K562 (cell line): ENCODE data around the gene TENM4. TPM values are rescaled to one million over a fixed set of nuclear protein-coding genes. Genes with fewer than 3 reads are reported as not detected.

ENCODE experiments used
- ATAC-seq: fragments of 200-7000 bp; cut with Tn5 transposase; 3 replicates; pipeline ENCODE4 v1.9.1; 2020; ENCODE audit warnings: moderate library complexity
- BruUV-seq: library from RNA; stranded (reverse); fragments of 400-500 nt; replicated peaks from 2 replicates; lab custom pipeline; 2021; lab: Mats Ljungman, UMichigan
- CTCF ChIA-PET: fragments of 300-600 bp; formaldehyde crosslinking; extraction: SDS; loops from one replicate; lab custom pipeline; 2021; ENCODE audit warnings: low intra/inter-chr PET ratio; lab: Yijun Ruan, JAX
- POLR2A ChIA-PET: fragments of 300-600, 350-650 bp; sonication (Branson Sonifier 250); formaldehyde crosslinking; extraction: SDS; loops from one replicate; lab custom pipeline; 2021; ENCODE audit warnings: antibody characterized with exemption, inconsistent platforms; lab: Yijun Ruan, JAX
- DNase-seq, 4 experiments: peaks; one replicate each; pipeline versions ENCODE4 v3.0.0 to v3.0.0-alpha.2; 2011 to 2018; ENCODE audit warnings: low spot score in 3 of 4, mixed read lengths in 3 of 4; ENCODE audit errors: extremely low read depth in 1 of 4
- FAIRE-seq: peaks from 2 replicates; lab custom pipeline; 2011; peaks lifted over from hg19 to GRCh38; lab: Jason Lieb, UNC
- H2AFZ ChIP-seq: 2 replicates; pipeline ENCODE4 v1.6.0; 2011; ENCODE audit warnings: low read depth, low read length, control low read depth, inconsistent platforms
- H3K27ac ChIP-seq: fragments of 200-600 bp; 3 replicates; pipeline ENCODE4 v1.8.0; 2011; ENCODE audit warnings: low read depth, mild to moderate bottlenecking, control low read depth, inconsistent platforms, low read length, moderate library complexity, mixed read lengths; ENCODE audit errors: extremely low read depth
- H3K27me3 ChIP-seq, 2 experiments: fragments of 300-600 bp in 1 of 2; 2 replicates in 1 of 2; 3 replicates in 1 of 2; pipeline versions ENCODE4 v1.6.0 to v1.8.0; 2011; ENCODE audit warnings: inconsistent platforms in 2 of 2, low read length in 2 of 2, mild to moderate bottlenecking in 1 of 2, mixed read lengths in 1 of 2, moderate library complexity in 1 of 2; ENCODE audit not compliant: control insufficient read depth in 2 of 2, insufficient read depth in 2 of 2
- H3K36me3 ChIP-seq: fragments of 300-600 bp; 3 replicates; pipeline ENCODE4 v1.8.0; 2011; ENCODE audit warnings: mild to moderate bottlenecking, low read length, inconsistent platforms; ENCODE audit not compliant: control insufficient read depth, insufficient read depth
- H3K4me1 ChIP-seq, 2 experiments: fragments of 200-600 bp in 1 of 2; replicated peaks in 1 of 2; 2 replicates in 1 of 2; 3 replicates in 1 of 2; pipeline versions ENCODE4 v1.5.1 to v1.8.0; 2011; ENCODE audit warnings: inconsistent platforms in 2 of 2, low read length in 2 of 2, mild to moderate bottlenecking in 1 of 2, mixed read lengths in 1 of 2, moderate library complexity in 1 of 2; ENCODE audit not compliant: control insufficient read depth in 2 of 2, insufficient read depth in 2 of 2
- H3K4me2 ChIP-seq: 2 replicates; pipeline ENCODE4 v1.6.1; 2011; ENCODE audit warnings: low read length, control low read depth, inconsistent platforms, mixed read lengths; ENCODE audit not compliant: insufficient read depth
- H3K4me3 ChIP-seq: fragments of 200-600 bp; sonication (generic), shearing (Covaris generic); 2 replicates; pipeline ENCODE4 v1.5.1; 2016; ENCODE audit warnings: control low read depth, inconsistent platforms
- H3K79me2 ChIP-seq: fragments of 200-600 bp; 3 replicates; pipeline ENCODE4 v1.8.0; 2011; ENCODE audit warnings: low read length, inconsistent platforms; ENCODE audit not compliant: control insufficient read depth, insufficient read depth
- H3K9ac ChIP-seq, 2 experiments: 2 replicates each; pipeline versions ENCODE4 v1.6.0 to v1.6.1; 2011; ENCODE audit warnings: low read depth in 2 of 2, low read length in 2 of 2, control low read depth in 1 of 2, inconsistent platforms in 1 of 2, mild to moderate bottlenecking in 1 of 2, mixed read lengths in 1 of 2; ENCODE audit not compliant: insufficient read depth in 1 of 2
- H3K9me1 ChIP-seq: one replicate; pipeline ENCODE4 v1.6.0; 2011; ENCODE audit warnings: inconsistent platforms, mild to moderate bottlenecking, low read length, moderate library complexity; ENCODE audit not compliant: control insufficient read depth, insufficient read depth
- H3K9me3 ChIP-seq: replicated peaks from 2 replicates; pipeline ENCODE4 v1.5.1; 2011; ENCODE audit warnings: low read depth, low read length, inconsistent platforms; ENCODE audit not compliant: control insufficient read depth, insufficient read depth
- H4K20me1 ChIP-seq: replicated peaks from 2 replicates; pipeline ENCODE4 v1.6.1; 2011; ENCODE audit warnings: low read length, inconsistent platforms, mixed read lengths; ENCODE audit not compliant: control insufficient read depth, insufficient read depth
- CBX1 ChIP-seq: sonication (generic); IDR thresholded peaks from 2 replicates; pipeline ENCODE4 v1.6.1; 2016; ENCODE audit warnings: antibody characterized with exemption, low read depth, mild to moderate bottlenecking
- FOSL1 ChIP-seq: fragments of 200-800 bp; sonication (Bioruptor generic); conservative IDR thresholded peaks from 2 replicates; pipeline ENCODE4 v1.6.1; 2016; ENCODE audit warnings: missing genetic modification characterization, missing compliant biosample characterization
- KLF6 ChIP-seq: fragments of 250-450 bp; sonication (Bioruptor Pico); IDR thresholded peaks from 2 replicates; pipeline ENCODE4 v1.4.0; 2020; ENCODE audit warnings: mild to moderate bottlenecking, moderate library complexity, borderline replicate concordance
- POLR2A ChIP-seq: fragments of 450-650 bp; conservative IDR thresholded peaks from 2 replicates; pipeline ENCODE4 v1.6.1; 2016
- SIRT6 ChIP-seq: IDR thresholded peaks from one replicate; pipeline ENCODE4 v1.6.1; 2012; ENCODE audit warnings: low read depth, mild to moderate bottlenecking, control low read depth, inconsistent platforms, low read length, moderate library complexity
- SMARCA4 ChIP-seq: fragments of 450-650 bp; IDR thresholded peaks from 2 replicates; pipeline ENCODE4 v1.6.1; 2016
- ZNF174 ChIP-seq: fragments of 250-450 bp; sonication (Bioruptor Pico); IDR thresholded peaks from 2 replicates; pipeline ENCODE4 v1.4.0; 2020; ENCODE audit warnings: mild to moderate bottlenecking
- WGBS: fragments of 100-300 bp; shearing (Covaris generic); methylation state at CpG from one replicate; pipeline ENCODE4 v1.1.6; 2016; ENCODE audit warnings: low coverage, mixed read lengths; ENCODE audit not compliant: insufficient coverage; ENCODE audit errors: missing lambda C conversion rate; 5-methylcytosine and 5-hydroxymethylcytosine counted together
- in situ Hi-C: fragments of 300-500 bp; cut with MboI; formaldehyde crosslinking; loops from 4 replicates; pipeline ENCODE4 v1.15.0; 2018; ENCODE audit warnings: inconsistent platforms, mixed read lengths
- intact Hi-C: fragments of 100-400 bp; cut with micrococcal nuclease; formaldehyde crosslinking; loops from 2 replicates; pipeline ENCODE4 v1.14.2; 2022
- polyA plus RNA-seq, 8 experiments: library from polyadenylated mRNA; depleted of rRNA in 4 of 8; stranded (reverse) in 5 of 8; unstranded in 3 of 8; fragments of >200 nt; fragmentation: Nextera tagmentation in 2 of 8; fragmentation: Illumina TruSeq in 1 of 8; extraction: Ambion mirVana in 2 of 8; extraction: Trizol in 1 of 8; gene quantifications; 2 replicates each; pipeline versions ENCODE4 v1.2.1 to v1.2.3, GENCODE V29; 2011 to 2014; ENCODE audit warnings: inconsistent platforms in 1 of 8, missing spikeins in 1 of 8
- total RNA-seq, 7 experiments: library from RNA; depleted of rRNA in 6 of 7; stranded (reverse); fragments of >200 nt in 6 of 7; fragmentation: Illumina TruSeq in 2 of 7; extraction: Trizol in 2 of 7; gene quantifications; 2 replicates each; pipeline versions ENCODE4 v1.2.1 to v1.2.3, GENCODE V29; 2011 to 2021; ENCODE audit warnings: low replicate concordance in 1 of 7
- TF ChIP-seq, protein P1 (sequence below): sonication (generic); IDR thresholded peaks from 2 replicates; pipeline ENCODE4 v1.6.1; 2016

TENM4 gene
- total and polyA plus RNA-seq, 9 of the 15 experiments (the other 6 are each of a cell fraction or from before 2014, with no cell fraction given): 0.16 TPM; not detected in 8

GRCh38 chr11:78823588-78823987 is 617.2 kb downstream of the TENM4 start:
- TF ChIP-seq KLF6 (CRISPR knock-in tag) (no peak), CBX1 (no peak), FOSL1 (tag) (no peak), ZNF174 (no peak), SMARCA4 (no peak), POLR2A (no peak), SIRT6 (no peak)
- TF ChIP-seq, protein P1, sequence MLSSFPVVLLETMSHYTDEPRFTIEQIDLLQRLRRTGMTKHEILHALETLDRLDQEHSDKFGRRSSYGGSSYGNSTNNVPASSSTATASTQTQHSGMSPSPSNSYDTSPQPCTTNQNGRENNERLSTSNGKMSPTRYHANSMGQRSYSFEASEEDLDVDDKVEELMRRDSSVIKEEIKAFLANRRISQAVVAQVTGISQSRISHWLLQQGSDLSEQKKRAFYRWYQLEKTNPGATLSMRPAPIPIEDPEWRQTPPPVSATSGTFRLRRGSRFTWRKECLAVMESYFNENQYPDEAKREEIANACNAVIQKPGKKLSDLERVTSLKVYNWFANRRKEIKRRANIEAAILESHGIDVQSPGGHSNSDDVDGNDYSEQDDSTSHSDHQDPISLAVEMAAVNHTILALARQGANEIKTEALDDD: no peak
- DNase-seq (no peak), ATAC-seq (no peak), FAIRE-seq (no peak)
- peaks cover 0 to 6% of the 10 kb centered on the region in 2 experiments; a peak in 2 of 5 replicates for H3K4me1 ChIP-seq
- H3K9ac ChIP-seq: no peak overlapping the region
- no peaks in the 10 kb centered on the region for H3K9me1 ChIP-seq
- H3K9me3 ChIP-seq: no peaks in the 10 kb centered on the region
- no peaks in the 10 kb centered on the region for H3K36me3 ChIP-seq
- peaks cover 6 to 15% of the 10 kb centered on the region in 2 experiments; a peak in 4 of 5 replicates for H3K27me3 ChIP-seq
- no peaks in the 10 kb centered on the region for H3K79me2 ChIP-seq
- BruUV-seq: no TSS peak
- intact Hi-C loops (no loop called here), in situ Hi-C loops (no loop called here)
- ChIA-PET CTCF (no interaction called here), POLR2A (interaction anchor here (0.6 kb wide), 1 partner anchor 88 kb away, joined by 3 read pairs; no protein-coding TSS in a partner anchor)
- H3K27ac ChIP-seq: no peak overlapping the region
- no peak overlapping the region for H3K4me2 ChIP-seq
- H2AFZ ChIP-seq: no peak overlapping the region
- H3K4me3 ChIP-seq: no peak overlapping the region
- 0 out of 2 replicates have a peak, but pooled peaks cover 3% of the 10 kb centered on the region for H4K20me1 ChIP-seq
- WGBS: 0% methylated on average over 9 of the region's 9 CpGs
